ENCODE results near the gene MMD.
A peak's percentile ranks its signal among the peaks of the same experiment; 100 is the strongest.

The MMD gene

GRCh38 chr17:55442953-55443683 lies 21.5 kb upstream of the MMD start:
- Histone ChIP-seq H3K9ac (ENCODE audit: low read length) (peak overlapping the region; percentile 64), H3K27me3 (replicated peaks; ENCODE audit: control insufficient read depth, insufficient read depth, low read length) (no peaks in the 10 kb centered on the region), H3K36me3 (ENCODE audit: control insufficient read depth, insufficient read depth, low read length, severe bottlenecking) (no peaks in the 10 kb centered on the region), H3K9me3 (ENCODE audit: control insufficient read depth, low read length) (no peaks in the 10 kb centered on the region), H3K4me3 (ENCODE audit: low read length) (no peak overlapping the region), H3K4me1 (ENCODE audit: control insufficient read depth, insufficient read depth, low read length) (peaks cover 66% of the 10 kb centered on the region)
- DNase-seq (ENCODE audit: low read depth), result no peak

- Histone ChIP-seq H3K4me3 (ENCODE audit: low read length) (no peak overlapping the region), H3K27me3 (replicated peaks; ENCODE audit: control insufficient read depth, insufficient read depth, low read length) (no peaks in the 10 kb centered on the region), H3K36me3 (ENCODE audit: control insufficient read depth, insufficient read depth, low read length, severe bottlenecking) (no peaks in the 10 kb centered on the region), H3K9ac (ENCODE audit: low read length) (peak overlapping the region; percentile 64), H3K9me3 (ENCODE audit: control insufficient read depth, low read length) (no peaks in the 10 kb centered on the region), H3K4me1 (ENCODE audit: control insufficient read depth, insufficient read depth, low read length) (peaks cover 66% of the 10 kb centered on the region)
- DNase-seq (ENCODE audit: low read depth), result no peak
Observed at GRCh38 chr17:55442462-55442861, 20.8 kb upstream of the MMD start.

GRCh38 chr17:55441544-55441943 lies 19.9 kb upstream of the MMD start:
- Histone ChIP-seq H3K9me3 (ENCODE audit: control insufficient read depth, low read length) (no peaks in the 10 kb centered on the region), H3K36me3 (ENCODE audit: control insufficient read depth, insufficient read depth, low read length, severe bottlenecking) (no peaks in the 10 kb centered on the region), H3K4me3 (ENCODE audit: low read length) (no peak overlapping the region), H3K4me1 (ENCODE audit: control insufficient read depth, insufficient read depth, low read length) (peaks cover 69% of the 10 kb centered on the region), H3K27me3 (replicated peaks; ENCODE audit: control insufficient read depth, insufficient read depth, low read length) (no peaks in the 10 kb centered on the region), H3K9ac (ENCODE audit: low read length) (peak overlapping the region; percentile 64)
- no peak for DNase-seq (ENCODE audit: low read depth)

- no peaks in the 10 kb centered on the region for H3K36me3 ChIP-seq (ENCODE audit: control insufficient read depth, insufficient read depth, low read length, severe bottlenecking)
- H3K9ac ChIP-seq (ENCODE audit: low read length), result peak overlapping the region; percentile 64
- no peak for DNase-seq (ENCODE audit: low read depth)
- H3K4me3 ChIP-seq (ENCODE audit: low read length), result no peak overlapping the region
- no peaks in the 10 kb centered on the region for H3K9me3 ChIP-seq (ENCODE audit: control insufficient read depth, low read length)
- no peaks in the 10 kb centered on the region for H3K27me3 ChIP-seq (replicated peaks; ENCODE audit: control insufficient read depth, insufficient read depth, low read length)
- peaks cover 68% of the 10 kb centered on the region for H3K4me1 ChIP-seq (ENCODE audit: control insufficient read depth, insufficient read depth, low read length)
Observed at GRCh38 chr17:55440391-55440790, 18.8 kb upstream of the MMD start.

- Histone ChIP-seq H3K9me3 (ENCODE audit: control insufficient read depth, low read length) (no peaks in the 10 kb centered on the region), H3K36me3 (ENCODE audit: control insufficient read depth, insufficient read depth, low read length, severe bottlenecking) (no peaks in the 10 kb centered on the region), H3K4me3 (ENCODE audit: low read length) (no peak overlapping the region), H3K9ac (ENCODE audit: low read length) (no peak overlapping the region), H3K4me1 (ENCODE audit: control insufficient read depth, insufficient read depth, low read length) (peaks cover 69% of the 10 kb centered on the region), H3K27me3 (replicated peaks; ENCODE audit: control insufficient read depth, insufficient read depth, low read length) (no peaks in the 10 kb centered on the region)
- no peak for DNase-seq (ENCODE audit: low read depth)
Observed at GRCh38 chr17:55437159-55437605, 15.5 kb upstream of the MMD start.

GRCh38 chr17:55436224-55437158 lies 14.9 kb upstream of the MMD start:
- Histone ChIP-seq H3K9ac (ENCODE audit: low read length) (no peak overlapping the region), H3K4me3 (ENCODE audit: low read length) (no peak overlapping the region), H3K9me3 (ENCODE audit: control insufficient read depth, low read length) (no peaks in the 10 kb centered on the region), H3K4me1 (ENCODE audit: control insufficient read depth, insufficient read depth, low read length) (peaks cover 63% of the 10 kb centered on the region), H3K27me3 (replicated peaks; ENCODE audit: control insufficient read depth, insufficient read depth, low read length) (no peaks in the 10 kb centered on the region), H3K36me3 (ENCODE audit: control insufficient read depth, insufficient read depth, low read length, severe bottlenecking) (no peaks in the 10 kb centered on the region)
- no peak for DNase-seq (ENCODE audit: low read depth)

GRCh38 chr17:55435408-55435807 lies 13.8 kb upstream of the MMD start:
- no peaks in the 10 kb centered on the region for H3K9me3 ChIP-seq (ENCODE audit: control insufficient read depth, low read length)
- H3K9ac ChIP-seq (ENCODE audit: low read length), result no peak overlapping the region
- DNase-seq (ENCODE audit: low read depth), result no peak
- no peaks in the 10 kb centered on the region for H3K36me3 ChIP-seq (ENCODE audit: control insufficient read depth, insufficient read depth, low read length, severe bottlenecking)
- no peak overlapping the region for H3K4me3 ChIP-seq (ENCODE audit: low read length)
- no peaks in the 10 kb centered on the region for H3K27me3 ChIP-seq (replicated peaks; ENCODE audit: control insufficient read depth, insufficient read depth, low read length)
- peaks cover 63% of the 10 kb centered on the region for H3K4me1 ChIP-seq (ENCODE audit: control insufficient read depth, insufficient read depth, low read length)

GRCh38 chr17:55434721-55435120 lies 13.1 kb upstream of the MMD start:
- H3K36me3 ChIP-seq (ENCODE audit: control insufficient read depth, insufficient read depth, low read length, severe bottlenecking), result no peaks in the 10 kb centered on the region
- no peak for DNase-seq (ENCODE audit: low read depth)
- no peaks in the 10 kb centered on the region for H3K27me3 ChIP-seq (replicated peaks; ENCODE audit: control insufficient read depth, insufficient read depth, low read length)
- no peaks in the 10 kb centered on the region for H3K9me3 ChIP-seq (ENCODE audit: control insufficient read depth, low read length)
- peaks cover 59% of the 10 kb centered on the region for H3K4me1 ChIP-seq (ENCODE audit: control insufficient read depth, insufficient read depth, low read length)
- no peak overlapping the region for H3K4me3 ChIP-seq (ENCODE audit: low read length)
- H3K9ac ChIP-seq (ENCODE audit: low read length), result no peak overlapping the region

GRCh38 chr17:55433629-55434422 lies 12.2 kb upstream of the MMD start:
- peak overlapping the region; percentile 75 for H3K9ac ChIP-seq (ENCODE audit: low read length)
- peaks cover 59% of the 10 kb centered on the region for H3K4me1 ChIP-seq (ENCODE audit: control insufficient read depth, insufficient read depth, low read length)

GRCh38 chr17:55433029-55433628 lies 11.5 kb upstream of the MMD start:
- DNase-seq (ENCODE audit: low read depth), result peak; percentile 23
- H3K9ac ChIP-seq (ENCODE audit: low read length), result peak overlapping the region; percentile 75
- H3K4me1 ChIP-seq (ENCODE audit: control insufficient read depth, insufficient read depth, low read length), result peaks cover 59% of the 10 kb centered on the region
- no peaks in the 10 kb centered on the region for H3K27me3 ChIP-seq (replicated peaks; ENCODE audit: control insufficient read depth, insufficient read depth, low read length)
- H3K36me3 ChIP-seq (ENCODE audit: control insufficient read depth, insufficient read depth, low read length, severe bottlenecking), result no peaks in the 10 kb centered on the region
- H3K9me3 ChIP-seq (ENCODE audit: control insufficient read depth, low read length), result no peaks in the 10 kb centered on the region
- H3K4me3 ChIP-seq (ENCODE audit: low read length), result peak overlapping the region; percentile 25

More at GRCh38 chr17:55433629-55434422, 12.2 kb upstream of the MMD start:
- DNase-seq (ENCODE audit: low read depth), result peak; percentile 89
- Histone ChIP-seq H3K9me3 (ENCODE audit: control insufficient read depth, low read length) (no peaks in the 10 kb centered on the region), H3K36me3 (ENCODE audit: control insufficient read depth, insufficient read depth, low read length, severe bottlenecking) (no peaks in the 10 kb centered on the region), H3K27me3 (replicated peaks; ENCODE audit: control insufficient read depth, insufficient read depth, low read length) (no peaks in the 10 kb centered on the region), H3K4me3 (ENCODE audit: low read length) (peak overlapping the region; percentile 25)

Measured in adipocyte (in vitro differentiated cells).